Upper lobe of left lung (tissue), 4 donors: ENCODE results near the gene AKT1S1.

Experiments used
- CTCF ChIP-seq, 6 experiments: fragments of 450-650 bp in 4 of 6; fragments of 200-600 bp in 2 of 6; sonication (generic) in 2 of 6; IDR thresholded peaks; one replicate each; pipeline ENCODE4 v1.5.1; 2016 to 2019; ENCODE audit warnings: antibody characterized with exemption in 6 of 6
- POLR2A ChIP-seq, 4 donors: fragments of 450-650 bp; IDR thresholded peaks; one replicate each; pipeline ENCODE4 v1.5.1; 2016 to 2017; ENCODE audit warnings: antibody characterized with exemption in 4 of 4, mild to moderate bottlenecking in 2 of 4

- TF ChIP-seq CTCF (IDR thresholded peaks at IDR 0.05): no peak
- no peak for TF ChIP-seq POLR2A (IDR thresholded peaks at IDR 0.05)
These were observed 3.3 kb downstream of the AKT1S1 start for GRCh38 chr19:49873834-49874233.
